Measurements from ENCODE around the gene ZNF396.

Gene ZNF396

GRCh38 chr18:35379421-35379820 is 2.3 kb upstream of the ZNF396 start:
- no peak for DNase-seq

DNA sequence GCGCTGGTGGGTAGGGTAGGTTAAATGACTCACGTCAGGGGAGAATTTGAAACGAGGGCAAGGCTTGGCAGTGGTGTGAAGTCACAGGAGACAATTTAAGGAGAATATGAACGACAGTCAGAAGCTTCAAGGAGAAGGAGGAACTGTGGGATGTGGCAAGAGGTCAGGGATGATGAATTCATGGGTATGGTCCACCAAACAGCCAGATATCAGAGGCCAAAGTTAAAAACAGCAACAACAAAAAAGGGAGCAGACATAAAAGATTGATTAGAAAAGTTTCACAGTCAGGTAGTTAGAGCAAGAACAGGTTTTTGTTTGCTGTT is 1.4 kb upstream of the ZNF396 start:
- DNase-seq: no peak

DNA sequence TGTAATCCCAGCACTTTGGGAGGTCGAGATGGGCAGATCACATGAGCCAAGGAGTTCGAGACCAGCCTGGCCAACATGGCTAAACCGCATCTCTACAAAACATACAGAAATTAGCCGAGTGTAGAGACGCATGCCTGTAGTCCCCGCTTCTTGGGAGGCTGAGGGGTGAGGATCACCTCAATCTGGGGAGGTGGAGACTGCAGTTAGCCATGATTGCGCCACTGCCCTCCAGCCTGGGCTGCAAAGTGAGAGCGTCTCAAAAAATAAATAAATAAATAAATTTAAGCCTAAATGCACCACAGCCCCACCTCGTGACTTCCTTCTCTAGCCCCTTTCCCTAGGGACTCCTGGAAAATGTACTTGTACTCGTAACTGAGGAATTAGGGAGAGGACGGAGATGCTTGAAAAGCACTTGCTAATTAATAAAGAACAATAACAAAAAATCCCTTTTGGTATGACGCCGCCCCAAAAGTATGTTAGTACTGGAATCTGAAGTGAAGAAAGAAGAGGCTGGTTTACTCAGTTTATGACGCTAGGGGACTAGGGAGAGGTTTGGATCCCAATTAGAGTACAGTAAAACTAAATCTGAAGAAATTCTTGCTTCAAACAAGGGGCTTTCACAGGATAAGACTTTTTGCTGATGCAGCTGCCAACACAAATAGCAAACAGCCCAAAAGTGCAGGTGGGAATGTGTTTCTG is 887 bp upstream of the ZNF396 start:
- peak; percentile 8 for DNase-seq

DNA sequence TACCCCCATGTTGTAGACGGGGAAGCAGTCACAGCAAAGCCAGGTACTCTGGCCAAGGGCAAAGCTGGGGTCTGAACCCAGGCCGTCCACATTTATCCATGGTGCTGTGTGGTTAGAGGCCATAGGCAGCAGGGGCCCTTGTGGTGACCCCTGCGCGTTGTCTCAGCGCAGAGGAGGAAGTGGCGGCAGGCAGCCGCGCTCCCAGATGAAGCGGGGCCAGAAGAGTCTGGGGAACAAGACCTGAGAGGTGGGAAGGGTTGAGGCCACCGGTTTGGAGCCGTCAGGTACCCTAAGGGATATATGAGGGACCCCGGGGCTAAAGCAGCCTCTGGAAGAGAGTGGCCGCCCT is 770 bp downstream of the ZNF396 start:
- DNase-seq: no peak

- DNase-seq: no peak
These were observed 2.4 kb downstream of the ZNF396 start for GRCh38 chr18:35374708-35375107.

DNA sequence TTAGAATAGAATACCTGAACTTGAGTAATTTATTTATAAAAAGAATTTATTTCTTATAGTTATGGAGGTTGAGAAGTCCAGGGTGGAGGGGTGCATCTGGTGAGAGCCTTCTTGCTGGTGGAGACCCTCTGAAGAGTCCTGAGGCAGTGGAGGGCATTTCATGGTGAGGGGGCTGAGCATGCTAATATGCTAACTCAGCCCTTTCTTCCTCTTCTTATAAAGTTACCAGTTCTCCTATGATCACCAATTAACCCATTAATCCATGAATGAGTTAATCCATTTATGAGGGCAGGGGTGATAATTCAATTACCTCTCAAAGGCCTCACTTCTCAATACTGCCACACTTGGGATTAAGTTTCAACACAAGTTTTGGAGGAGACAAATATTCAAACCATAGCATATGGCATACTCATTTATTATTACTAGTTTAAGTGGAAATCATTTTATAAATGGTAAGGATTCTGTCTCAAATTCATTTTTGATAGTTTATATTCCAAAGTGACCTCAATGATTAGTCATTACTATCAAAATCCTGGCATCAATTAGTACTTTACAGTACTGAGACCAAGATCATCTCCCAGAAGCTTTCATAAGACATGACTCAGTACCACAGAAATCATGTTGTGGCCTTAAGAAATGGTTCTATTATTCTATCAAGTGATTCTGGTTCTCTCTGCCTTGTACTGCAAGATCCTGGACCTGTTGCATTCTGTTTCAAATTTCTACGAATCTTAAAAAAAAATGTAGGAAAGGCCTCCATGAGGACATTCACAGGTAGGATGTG is 5.5 kb downstream of the ZNF396 start:
- no peak for DNase-seq

GRCh38 chr18:35369126-35369525 is 8.0 kb downstream of the ZNF396 start:
- DNase-seq: no peak

DNA sequence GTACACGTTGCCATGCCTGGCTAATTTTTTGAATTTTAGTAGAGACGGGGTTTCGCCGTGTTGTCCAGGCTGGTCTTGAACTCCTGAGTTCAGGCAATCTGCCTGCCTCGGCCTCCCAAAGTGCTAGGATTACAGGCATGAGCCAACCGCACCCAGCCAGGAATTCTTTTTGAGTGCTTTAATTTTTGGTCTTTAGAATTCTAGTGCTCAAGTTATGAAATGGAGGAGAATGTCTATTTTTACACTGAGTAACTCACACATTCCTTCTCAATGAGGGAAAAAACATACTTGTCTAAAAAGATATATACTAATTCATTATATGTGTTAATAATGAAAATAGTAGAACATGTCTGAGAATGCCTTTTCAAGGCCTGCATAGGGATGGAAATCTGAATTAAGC is 8.5 kb downstream of the ZNF396 start:
- no peak for DNase-seq

- DNase-seq: no peak
These were observed 14.6 kb downstream of the ZNF396 start for GRCh38 chr18:35362531-35362930.

GRCh38 chr18:35361570-35362321 is 15.4 kb downstream of the ZNF396 start:
- DNase-seq: no peak

DNA sequence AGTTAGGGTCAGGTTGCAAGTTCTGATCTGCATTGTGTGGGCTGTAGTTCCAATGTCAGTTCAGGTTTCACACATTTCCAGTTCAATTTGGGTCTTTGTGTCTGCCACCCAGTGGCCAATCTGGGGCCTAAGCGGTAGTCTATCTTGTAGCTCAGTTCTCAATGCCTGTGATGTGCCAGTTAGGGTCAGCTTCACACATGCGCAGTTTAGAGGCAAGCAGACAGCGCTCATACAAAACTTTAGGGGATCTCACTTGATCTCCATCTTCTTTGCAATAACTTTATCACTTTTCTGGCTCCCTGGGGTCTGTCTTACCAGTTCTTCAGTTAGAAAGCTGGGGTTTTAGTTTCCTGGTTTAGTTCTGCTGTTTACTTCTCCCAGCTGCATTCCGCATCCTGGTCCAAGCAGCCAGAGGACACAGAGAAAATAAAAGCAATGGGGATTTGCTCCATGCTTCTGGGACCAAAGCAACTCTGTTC is 22.0 kb downstream of the ZNF396 start:
- DNase-seq: peak; percentile 78

DNA sequence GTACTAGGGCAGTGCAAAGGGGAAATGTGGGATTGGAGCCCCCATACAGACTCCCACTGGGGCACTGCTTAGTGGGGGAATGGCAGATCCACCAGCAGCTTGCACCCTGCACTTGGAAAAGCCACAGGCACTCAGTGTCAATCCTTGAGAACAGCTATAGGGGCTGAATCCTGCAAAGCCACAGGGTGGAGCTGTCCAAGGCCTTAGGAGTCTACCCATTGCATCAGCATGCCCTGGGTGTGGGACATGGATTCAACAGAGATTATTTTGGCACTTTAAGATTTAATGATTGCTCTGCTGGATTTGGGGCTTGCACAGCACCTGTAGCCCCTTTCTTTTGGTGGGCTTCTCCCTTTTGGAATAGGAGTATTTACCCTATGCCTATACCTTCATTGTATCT is 24.4 kb downstream of the ZNF396 start:
- no peak for DNase-seq

DNA sequence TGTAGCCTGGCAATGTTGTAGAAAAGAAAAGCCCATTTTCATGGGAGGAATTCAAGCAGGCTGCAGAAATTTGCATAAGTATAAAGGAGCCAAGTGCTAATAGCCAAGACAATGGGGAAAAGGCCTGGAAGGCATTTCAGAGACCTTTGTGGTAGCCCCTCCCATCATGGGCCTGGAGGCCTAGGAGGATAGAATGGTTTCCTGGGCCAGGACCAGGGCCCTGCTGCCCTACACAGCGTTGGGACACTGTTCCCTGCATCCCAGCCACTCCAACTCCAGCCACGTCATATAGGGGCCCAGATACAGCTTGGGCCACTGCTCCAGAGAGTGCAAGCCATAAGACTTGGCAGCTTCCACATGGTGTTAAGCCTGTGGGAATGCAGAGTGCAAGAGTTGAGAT is 24.9 kb downstream of the ZNF396 start:
- DNase-seq: no peak

GRCh38 chr18:35348001-35348400 is 29.1 kb downstream of the ZNF396 start:
- DNase-seq: no peak

DNA sequence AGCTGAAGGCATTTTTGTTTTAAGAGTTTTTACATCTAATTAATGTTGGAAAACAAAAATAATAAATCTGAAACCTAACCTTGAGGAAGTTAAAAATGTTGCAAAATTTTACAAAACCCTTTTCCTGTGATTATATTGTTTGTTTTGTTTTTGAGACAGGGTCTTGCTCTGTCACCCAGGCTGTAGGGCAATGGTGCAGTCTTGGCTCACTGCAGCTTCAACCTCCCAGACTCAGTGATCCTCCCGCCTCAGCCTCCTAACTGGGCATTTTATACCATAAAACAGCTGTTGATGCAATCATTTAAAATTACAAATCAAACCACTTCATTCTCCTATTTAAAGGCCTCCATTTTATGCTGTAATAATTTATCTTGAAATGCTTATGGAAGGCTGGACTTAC is 31.2 kb downstream of the ZNF396 start:
- no peak for DNase-seq

GRCh38 chr18:35345460-35345921 is 31.6 kb downstream of the ZNF396 start:
- peak; percentile 54 for DNase-seq

GRCh38 chr18:35344736-35345459 is 32.2 kb downstream of the ZNF396 start:
- no peak for DNase-seq

DNA sequence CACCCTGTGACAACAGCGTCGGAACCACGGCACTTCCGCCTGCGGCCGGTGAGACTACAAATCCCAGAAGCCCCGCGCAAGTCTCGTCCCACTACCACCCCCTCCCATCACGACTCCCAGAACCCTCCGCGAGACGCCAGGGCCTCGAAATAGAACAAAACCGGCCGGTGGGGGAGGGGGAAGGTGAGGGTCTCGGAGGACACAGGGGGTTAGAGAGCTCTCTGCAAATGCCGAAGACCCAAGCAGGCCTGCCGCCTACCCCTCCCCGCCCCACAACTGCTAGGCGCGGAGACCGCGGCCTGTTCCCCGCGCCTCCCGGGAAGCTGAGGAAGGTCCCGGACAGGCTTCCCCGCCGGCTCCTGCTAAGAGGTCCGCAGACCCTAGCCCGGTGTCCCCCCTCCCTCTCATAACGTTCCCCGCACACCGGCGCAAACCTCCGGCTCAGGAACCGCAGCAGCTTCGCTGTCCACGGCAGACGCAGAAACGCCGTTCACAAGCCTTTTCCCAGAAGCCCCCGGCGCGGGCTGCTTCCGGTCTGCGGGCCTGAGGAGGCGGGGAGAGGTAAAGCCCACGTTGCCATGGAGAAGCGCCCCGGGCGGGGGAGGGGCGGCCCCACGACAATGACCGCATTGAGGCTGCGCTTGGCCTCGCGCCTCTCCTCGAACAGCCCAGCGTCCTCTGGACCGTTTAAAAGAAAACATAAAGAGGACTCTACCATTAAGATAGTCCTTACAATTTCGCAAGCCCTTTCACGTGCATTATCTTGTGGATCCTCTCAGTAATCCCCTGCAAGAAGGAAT is 33.0 kb downstream of the ZNF396 start, which contains the start of gene ZNF24:
ZNF24 (minus strand) TSS at position 485 of the 800 bp plus-strand sequence. CDS start 3,770 bp downstream, outside the sequence.
- peak; percentile 98 for DNase-seq

GRCh38 chr18:35343488-35343935 is 33.6 kb downstream of the ZNF396 start:
- no peak for DNase-seq

GRCh38 chr18:35337286-35337685 is 39.9 kb downstream of the ZNF396 start:
- no peak for DNase-seq

DNA sequence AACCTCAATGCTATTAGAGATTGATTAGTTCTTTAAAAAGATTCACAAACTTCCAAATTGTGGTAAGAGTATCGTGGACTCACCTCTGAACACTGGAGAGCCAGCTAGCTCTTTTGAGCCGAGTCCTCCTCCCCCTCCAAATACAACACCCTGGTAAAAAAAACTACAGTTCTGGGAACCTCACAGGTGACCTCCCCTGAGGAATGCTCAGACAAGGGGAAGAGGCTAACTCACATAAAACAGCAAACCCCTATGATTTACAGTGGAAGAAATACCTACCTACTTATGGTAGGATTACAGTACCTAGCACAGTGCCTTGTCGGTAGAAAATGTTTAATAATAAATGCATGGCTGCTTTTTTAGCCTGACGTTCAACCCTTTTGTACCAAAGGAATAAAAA is 41.3 kb downstream of the ZNF396 start:
- no peak for DNase-seq

DNA sequence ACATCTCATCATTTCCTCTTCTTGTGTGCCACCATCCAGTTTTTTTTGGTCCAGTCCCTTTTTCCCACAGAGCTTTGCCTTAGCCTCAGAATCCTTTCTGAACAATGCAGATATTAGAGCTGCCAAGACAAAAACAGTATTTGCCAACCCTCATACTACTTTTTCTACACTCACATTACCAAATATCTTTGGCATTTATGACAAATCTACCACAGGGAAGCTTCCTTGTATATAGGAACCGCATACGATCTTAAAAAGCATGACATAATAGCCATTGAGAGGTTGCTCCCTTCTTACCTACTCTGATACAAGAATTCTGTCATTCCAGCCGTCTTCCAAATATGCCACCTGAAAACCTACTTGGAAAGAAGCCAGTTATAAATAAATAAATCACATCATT is 42.3 kb downstream of the ZNF396 start:
- no peak for DNase-seq

All from retina (tissue), 1 donor.